ENCODE results near the gene HLA-F.

Gene HLA-F

DNA sequence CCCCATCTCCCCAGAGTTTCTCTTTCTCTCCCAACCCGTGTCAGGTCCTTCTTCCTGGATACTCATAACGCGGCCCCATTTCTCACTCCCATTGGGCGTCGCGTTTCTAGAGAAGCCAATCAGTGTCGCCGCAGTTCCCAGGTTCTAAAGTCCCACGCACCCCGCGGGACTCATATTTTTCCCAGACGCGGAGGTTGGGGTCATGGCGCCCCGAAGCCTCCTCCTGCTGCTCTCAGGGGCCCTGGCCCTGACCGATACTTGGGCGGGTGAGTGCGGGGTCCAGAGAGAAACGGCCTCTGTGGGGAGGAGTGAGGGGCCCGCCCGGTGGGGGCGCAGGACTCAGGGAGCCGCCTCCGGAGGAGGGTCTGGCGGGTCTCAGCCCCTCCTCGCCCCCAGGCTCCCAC is at the start of gene HLA-F:
Gene HLA-F, plus strand, starts transcription at position 173 of the 404 bp plus-strand sequence. Its CDS starts 30 bp downstream, at position 203.
- in situ Hi-C loops (cut with HindIII; ENCODE audit: low pct_ligation_motif_present, low pct_unique_long_range_greater_than_20kb, low sequenced_read_pairs), result no loop called here

GRCh38 chr6:29674008-29674407 is 49.2 kb upstream of the HLA-F start:
- in situ Hi-C loops (cut with HindIII; ENCODE audit: low pct_ligation_motif_present, low pct_unique_long_range_greater_than_20kb, low sequenced_read_pairs), result no loop called here

More for the DNA sequence above, at the start of gene HLA-F:
- DNase-seq, result peak; percentile 87

DNA sequence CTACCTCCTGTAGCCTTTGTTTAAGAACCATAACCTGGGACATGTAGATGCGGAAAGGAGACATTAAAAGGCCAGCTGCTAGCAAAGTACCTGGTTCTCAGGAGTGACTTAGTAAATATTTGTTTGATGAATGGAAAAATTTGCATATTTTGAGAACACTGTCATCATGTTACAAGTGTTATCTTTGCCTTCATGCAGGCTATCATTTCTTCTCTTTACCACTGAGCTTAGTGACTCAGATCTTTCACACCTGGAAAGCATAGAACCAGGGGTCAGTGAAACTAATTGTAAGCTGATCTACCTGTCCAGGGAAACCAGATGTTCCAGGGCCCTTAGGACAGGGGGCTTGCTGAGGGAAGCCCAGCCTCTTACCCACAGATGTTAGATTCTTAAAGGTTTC is 47.7 kb upstream of the HLA-F start:
- in situ Hi-C loops (cut with HindIII; ENCODE audit: low pct_ligation_motif_present, low pct_unique_long_range_greater_than_20kb, low sequenced_read_pairs), result no loop called here

More at GRCh38 chr6:29674008-29674407, 49.2 kb upstream of the HLA-F start:
- no peak for DNase-seq

GRCh38 chr6:29676981-29677601 is 46.1 kb upstream of the HLA-F start:
- in situ Hi-C loops (cut with HindIII; ENCODE audit: low pct_ligation_motif_present, low pct_unique_long_range_greater_than_20kb, low sequenced_read_pairs), result no loop called here
- no peak for DNase-seq

More for the DNA sequence above, 47.7 kb upstream of the HLA-F start:
- DNase-seq, result no peak

- in situ Hi-C loops (cut with HindIII; ENCODE audit: low pct_ligation_motif_present, low pct_unique_long_range_greater_than_20kb, low sequenced_read_pairs), result no loop called here
These were observed 45.1 kb upstream of the HLA-F start for GRCh38 chr6:29678114-29678513.

DNA sequence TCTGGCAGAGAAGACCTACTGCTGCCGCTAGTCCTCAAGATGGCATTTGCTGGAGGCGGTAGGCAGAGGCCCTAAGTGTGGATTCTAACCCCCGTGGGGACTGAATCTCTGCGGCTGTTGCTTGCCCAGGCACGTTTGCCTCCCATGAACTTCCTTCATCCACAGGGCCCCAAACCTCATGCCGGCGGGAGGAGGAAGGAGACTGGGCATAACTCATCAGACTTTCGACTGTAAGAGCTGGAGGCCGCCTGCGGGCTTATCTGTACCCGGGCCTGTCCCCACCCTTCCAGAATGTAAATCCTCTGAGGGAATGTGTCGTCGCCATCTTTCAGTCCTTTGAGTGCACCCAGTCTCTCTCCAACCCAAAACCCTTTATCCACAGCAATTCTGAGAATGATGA is 43.3 kb upstream of the HLA-F start:
- no peak for DNase-seq
- in situ Hi-C loops (cut with HindIII; ENCODE audit: low pct_ligation_motif_present, low pct_unique_long_range_greater_than_20kb, low sequenced_read_pairs), result no loop called here

More at GRCh38 chr6:29678114-29678513, 45.1 kb upstream of the HLA-F start:
- DNase-seq, result no peak

GRCh38 chr6:29680416-29680815 is 42.8 kb upstream of the HLA-F start:
- in situ Hi-C loops (cut with HindIII; ENCODE audit: low pct_ligation_motif_present, low pct_unique_long_range_greater_than_20kb, low sequenced_read_pairs), result no loop called here
- no peak for DNase-seq

GRCh38 chr6:29680904-29681303 is 42.3 kb upstream of the HLA-F start, which contains the start of gene ZFP57:
ZFP57 (minus strand) TSS chr6:29681152; CDS start chr6:29677003, 4,149 bp downstream.
- DNase-seq, result no peak
- in situ Hi-C loops (cut with HindIII; ENCODE audit: low pct_ligation_motif_present, low pct_unique_long_range_greater_than_20kb, low sequenced_read_pairs), result no loop called here

DNA sequence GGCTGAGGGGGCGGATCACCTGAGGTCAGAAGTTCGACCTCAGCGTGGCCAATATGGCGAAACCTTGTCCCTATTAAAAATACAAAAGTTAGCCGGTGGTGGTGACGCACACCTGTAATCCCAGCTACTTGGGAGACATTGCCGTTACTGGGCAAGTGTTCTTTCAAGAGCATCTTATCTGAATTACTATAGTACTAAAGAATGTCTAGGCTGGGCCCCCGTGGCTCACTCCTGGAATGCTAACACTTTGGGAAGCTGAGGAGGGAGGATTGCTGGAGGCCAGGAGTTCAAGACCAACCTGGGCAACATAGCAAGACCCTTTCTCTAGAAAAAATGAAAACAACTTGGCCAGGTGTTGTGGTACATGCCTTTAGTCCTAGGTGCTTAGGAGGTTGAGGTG is 41.4 kb upstream of the HLA-F start:
- in situ Hi-C loops (cut with HindIII; ENCODE audit: low pct_ligation_motif_present, low pct_unique_long_range_greater_than_20kb, low sequenced_read_pairs), result no loop called here

DNA sequence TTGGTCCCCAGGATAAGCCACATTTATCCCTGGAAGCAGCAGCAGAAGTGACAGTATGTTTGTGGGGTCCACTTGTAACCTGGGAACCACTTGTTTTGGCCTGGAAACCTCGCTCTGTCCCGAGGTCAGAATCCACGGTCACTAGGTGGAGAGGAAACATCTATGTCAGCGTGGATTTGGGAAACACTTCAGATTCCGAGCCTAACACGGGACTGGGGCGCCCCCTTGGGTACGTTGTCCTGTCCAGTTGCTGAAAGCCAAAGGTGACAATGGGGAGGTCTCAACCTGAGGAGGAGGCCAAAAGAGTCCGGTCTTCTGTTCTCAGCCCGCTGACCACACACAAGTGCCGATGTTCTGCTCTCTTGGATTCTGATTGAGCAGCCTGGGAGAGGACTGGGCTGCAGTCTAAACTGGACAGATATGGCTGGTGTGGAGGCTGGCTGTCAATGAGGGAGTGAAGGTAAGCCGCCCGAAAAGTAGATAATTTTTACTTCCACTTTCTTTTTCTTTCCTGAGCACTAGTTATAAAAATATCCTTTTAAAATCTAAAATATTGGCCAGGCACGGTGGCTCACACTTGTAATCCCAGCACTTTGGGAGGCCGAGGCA is 37.4 kb upstream of the HLA-F start:
- in situ Hi-C loops (cut with HindIII; ENCODE audit: low pct_ligation_motif_present, low pct_unique_long_range_greater_than_20kb, low sequenced_read_pairs), result no loop called here
- DNase-seq, result no peak

More for the DNA sequence above, 41.4 kb upstream of the HLA-F start:
- no peak for DNase-seq

GRCh38 chr6:29694637-29695036 is 28.6 kb upstream of the HLA-F start:
- in situ Hi-C loops (cut with HindIII; ENCODE audit: low pct_ligation_motif_present, low pct_unique_long_range_greater_than_20kb, low sequenced_read_pairs), result no loop called here

DNA sequence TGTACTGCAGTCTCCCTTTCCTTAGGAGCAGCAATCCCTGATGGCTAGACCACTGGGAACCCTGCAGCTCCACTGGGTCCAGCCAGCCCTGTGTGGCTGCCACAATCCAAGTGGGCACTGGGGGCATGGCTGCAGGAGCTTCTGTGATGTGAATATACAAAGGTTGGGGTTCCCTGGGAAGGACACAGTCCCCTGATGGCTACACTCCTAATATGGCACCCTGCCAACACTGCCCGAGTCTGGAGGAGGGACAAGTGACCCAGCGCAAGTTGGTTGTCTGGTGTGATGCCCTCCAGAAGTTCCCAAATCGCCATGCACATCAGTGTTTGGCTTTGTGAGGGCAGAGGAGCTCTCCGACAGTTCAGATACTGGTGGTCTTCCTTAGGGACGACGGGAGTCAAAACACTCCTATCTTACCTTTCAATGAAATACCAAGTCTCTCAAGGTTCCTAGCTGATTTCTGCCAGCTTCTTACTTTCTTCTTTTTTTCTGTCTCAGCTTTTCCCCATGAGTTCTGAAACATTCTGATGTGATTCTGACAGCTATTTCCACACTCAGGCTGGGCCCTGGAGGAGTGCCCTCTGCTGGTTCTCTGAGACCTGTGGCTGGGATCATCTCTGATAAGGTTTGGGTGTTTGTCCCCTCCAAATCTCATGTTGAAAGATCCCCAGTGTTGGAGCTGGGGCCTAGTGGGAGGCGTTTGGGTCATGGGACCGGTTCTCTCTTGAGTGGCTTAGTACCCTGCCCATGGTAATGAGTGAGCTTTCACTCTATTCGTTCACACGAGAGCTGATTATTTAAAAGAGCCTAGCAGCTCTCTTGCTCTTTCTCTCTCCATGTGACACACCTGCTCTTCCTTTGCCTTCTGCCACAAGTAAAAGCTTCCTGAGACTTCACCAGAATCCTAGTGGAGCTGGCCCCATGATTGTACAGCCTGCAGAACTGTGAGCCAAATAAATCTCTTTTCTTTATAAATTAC is 26.8 kb upstream of the HLA-F start:
- peak; percentile 24 for DNase-seq
- in situ Hi-C loops (cut with HindIII; ENCODE audit: low pct_ligation_motif_present, low pct_unique_long_range_greater_than_20kb, low sequenced_read_pairs), result no loop called here

More at GRCh38 chr6:29694637-29695036, 28.6 kb upstream of the HLA-F start:
- no peak for DNase-seq

- DNase-seq, result peak; percentile 65
- in situ Hi-C loops (cut with HindIII; ENCODE audit: low pct_ligation_motif_present, low pct_unique_long_range_greater_than_20kb, low sequenced_read_pairs), result no loop called here
These were observed 20.6 kb upstream of the HLA-F start for GRCh38 chr6:29702519-29703103.

- DNase-seq, result peak; percentile 55
- in situ Hi-C loops (cut with HindIII; ENCODE audit: low pct_ligation_motif_present, low pct_unique_long_range_greater_than_20kb, low sequenced_read_pairs), result no loop called here
These were observed 17.6 kb upstream of the HLA-F start for GRCh38 chr6:29705389-29706231.

DNA sequence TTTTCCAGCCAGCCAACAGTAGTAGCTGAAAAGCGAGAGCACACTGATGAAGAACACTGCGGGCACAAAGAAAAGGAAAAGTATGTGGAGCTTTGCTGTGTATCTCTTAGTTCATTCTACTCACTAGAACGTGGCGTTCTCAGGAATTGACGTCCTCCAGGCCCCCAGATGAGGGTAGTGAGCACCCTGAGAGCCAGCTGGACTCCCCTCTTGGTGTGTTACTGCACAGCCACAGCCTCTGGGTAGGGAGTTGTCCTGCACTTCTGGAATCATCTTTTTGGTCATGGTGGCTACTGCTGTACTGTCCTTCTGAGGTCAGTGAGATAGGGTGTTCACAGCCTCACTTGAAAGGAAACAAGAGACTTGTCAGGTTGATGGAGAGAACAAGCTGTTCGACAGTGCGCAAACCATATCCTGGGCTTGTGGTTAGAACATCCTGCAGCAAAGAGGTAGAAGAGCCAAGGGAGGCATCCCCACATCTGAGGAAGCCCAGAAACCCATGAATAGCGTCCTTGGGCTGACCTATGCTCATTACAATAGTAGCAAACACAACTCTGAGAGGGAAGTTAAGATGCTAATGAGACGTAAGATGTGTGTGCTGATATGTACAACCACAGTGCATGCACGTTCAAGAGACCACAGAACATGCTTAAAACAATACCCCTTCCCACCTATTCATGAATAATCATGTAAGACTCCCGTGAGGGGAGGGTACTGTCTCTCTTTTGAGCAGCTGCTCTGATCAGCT is 14.6 kb upstream of the HLA-F start:
- in situ Hi-C loops (cut with HindIII; ENCODE audit: low pct_ligation_motif_present, low pct_unique_long_range_greater_than_20kb, low sequenced_read_pairs), result no loop called here
- no peak for DNase-seq

GRCh38 chr6:29709188-29709587 is 14.0 kb upstream of the HLA-F start:
- DNase-seq, result no peak
- in situ Hi-C loops (cut with HindIII; ENCODE audit: low pct_ligation_motif_present, low pct_unique_long_range_greater_than_20kb, low sequenced_read_pairs), result no loop called here

GRCh38 chr6:29710281-29710941 is 12.8 kb upstream of the HLA-F start:
- in situ Hi-C loops (cut with HindIII; ENCODE audit: low pct_ligation_motif_present, low pct_unique_long_range_greater_than_20kb, low sequenced_read_pairs), result no loop called here
- DNase-seq, result no peak
